NCI-H226 (cell line): Measurements from ENCODE around the gene MYCBPAP.
A peak's percentile ranks its signal among the peaks of the same experiment; 100 is the strongest.

Source experiments
- DNase-seq: peaks from one replicate; pipeline ENCODE4 v3.0.0-alpha.2; 2015

The MYCBPAP gene

DNA sequence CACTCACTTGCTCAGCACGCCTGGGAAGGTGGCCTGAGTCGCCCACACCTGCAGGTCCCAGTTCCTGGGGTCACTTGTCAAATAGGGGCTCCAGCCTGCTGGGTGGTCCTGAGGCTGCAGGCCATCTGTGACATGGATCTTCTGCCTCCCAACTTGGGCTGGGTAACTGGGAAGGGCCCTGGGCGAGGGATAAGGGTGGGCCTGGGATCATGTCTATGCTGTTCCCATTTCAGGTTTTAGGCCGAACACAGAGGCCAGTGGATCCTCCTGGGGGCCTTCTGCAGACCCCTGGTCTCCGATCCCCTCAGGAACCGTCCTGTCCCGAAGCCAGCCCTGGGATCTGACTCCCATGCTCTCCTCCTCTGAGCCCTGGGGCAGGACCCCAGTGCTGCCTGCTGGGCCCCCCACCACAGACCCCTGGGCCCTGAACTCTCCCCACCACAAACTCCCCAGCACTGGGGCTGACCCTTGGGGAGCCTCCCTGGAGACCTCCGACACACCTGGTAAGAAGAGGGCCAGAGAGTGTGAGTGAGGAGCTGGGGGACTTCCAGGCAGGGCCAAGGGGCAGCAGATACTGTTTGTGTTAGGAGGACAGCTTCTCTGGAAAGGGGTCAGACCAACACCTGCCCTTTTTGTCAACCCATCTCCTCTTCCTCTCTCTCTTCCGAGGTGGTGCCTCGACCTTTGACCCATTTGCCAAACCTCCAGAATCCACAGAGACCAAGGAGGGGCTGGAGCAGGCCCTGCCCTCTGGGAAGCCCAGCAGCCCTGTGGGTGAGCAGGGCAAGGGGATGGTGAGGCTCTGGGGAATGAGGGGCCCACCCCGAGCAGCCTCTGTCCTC, 32.5 kb downstream of the MYCBPAP start:
- DNase-seq, result no peak

DNA sequence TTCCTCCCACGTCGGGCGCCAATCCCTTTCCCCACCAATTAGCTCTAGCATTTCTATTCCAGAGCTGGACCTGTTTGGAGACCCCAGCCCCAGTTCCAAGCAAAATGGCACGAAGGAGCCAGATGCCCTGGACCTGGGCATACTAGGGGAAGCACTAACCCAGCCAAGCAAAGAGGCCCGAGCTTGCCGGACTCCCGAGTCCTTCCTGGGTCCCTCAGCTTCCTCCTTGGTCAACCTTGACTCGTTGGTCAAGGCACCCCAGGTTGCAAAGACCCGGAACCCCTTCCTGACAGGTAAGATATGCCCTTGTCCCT, 33.1 kb downstream of the MYCBPAP start:
- DNase-seq, result no peak

DNA sequence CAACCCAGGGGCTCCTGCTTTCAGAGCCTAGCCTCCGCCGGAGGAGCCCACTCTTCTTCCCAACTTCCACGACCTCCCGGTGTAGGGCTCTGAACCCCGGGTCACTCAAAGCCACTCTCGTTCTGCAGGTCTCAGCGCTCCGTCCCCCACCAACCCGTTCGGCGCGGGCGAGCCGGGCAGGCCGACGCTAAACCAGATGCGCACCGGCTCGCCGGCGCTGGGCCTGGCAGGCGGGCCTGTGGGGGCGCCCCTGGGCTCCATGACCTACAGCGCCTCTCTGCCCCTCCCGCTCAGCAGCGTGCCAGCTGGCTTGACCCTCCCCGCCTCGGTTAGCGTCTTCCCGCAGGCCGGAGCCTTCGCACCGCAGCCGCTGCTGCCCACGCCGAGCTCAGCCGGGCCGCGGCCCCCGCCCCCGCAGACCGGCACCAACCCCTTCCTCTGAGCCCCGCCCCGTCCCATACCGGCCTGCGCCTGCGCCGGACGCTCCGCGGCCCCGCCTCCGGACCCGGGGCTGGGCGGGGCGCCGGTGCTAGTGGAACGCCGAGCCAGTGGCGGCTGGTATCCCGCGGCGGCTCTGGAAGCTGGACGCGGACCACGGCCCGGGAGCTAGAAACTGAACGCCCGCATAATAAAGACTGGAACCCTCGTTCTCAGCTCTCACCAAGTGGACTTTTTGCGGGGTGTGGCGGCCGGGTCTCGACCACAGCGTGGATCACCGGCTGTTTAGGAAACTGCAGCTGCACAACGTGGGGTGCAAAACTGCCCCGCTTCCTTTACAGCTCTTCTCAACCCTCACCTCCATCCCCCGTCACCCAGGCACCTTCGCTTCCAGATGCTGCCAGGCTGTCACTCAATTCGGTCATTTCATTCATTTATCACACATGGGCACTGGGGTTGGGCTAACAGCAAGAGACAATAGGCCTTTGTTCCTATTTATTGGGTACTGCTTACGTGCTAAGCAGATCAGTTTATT, 33.8 kb downstream of the MYCBPAP start:
- peak; percentile 69 for DNase-seq

DNA sequence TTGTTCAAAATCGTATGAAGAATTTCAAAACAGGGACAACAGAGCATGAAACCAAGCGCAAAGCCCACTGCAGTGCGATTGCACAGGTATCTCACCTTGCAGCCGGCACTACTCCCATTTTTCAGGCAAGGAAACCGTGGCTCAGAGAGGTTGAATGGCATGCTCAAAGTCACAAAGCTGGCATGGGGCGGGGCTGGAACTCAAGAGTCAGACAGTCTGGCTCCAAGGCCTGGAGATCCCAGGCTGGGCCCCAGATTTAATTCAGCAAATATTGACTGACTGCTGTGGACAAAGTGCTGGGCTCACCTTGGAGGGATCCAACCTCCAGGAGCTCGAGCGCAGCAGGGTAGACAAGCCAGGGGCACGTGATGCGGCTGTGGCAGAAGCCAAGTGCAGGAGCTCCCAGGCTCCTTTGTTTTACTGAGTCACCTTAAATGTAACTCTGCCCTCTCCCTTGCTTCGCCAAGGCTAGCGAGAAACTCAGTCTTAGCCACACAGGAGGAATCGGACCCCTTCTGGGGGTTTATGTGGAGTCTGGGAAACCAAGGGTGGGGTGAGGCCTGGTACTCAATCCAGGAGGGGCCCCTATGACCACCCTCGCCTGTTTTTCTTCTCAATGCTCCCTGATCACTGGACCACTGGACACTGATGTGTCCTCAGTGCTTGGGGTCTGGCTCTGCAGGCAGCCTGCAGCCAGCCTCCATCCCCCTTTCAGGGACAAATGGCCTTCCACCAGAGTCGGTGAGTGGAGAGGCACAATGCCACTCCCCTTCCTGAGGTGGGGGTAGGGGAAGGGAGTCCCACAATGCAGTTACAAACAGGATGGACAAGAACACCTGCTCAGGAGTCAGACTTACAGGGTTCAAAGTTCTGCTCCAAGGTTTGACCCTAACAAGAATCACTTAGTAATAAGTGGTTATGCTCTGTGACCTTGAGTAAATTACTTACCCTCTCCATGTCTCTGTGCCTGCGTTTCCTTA, 34.8 kb downstream of the MYCBPAP start:
- no peak for DNase-seq

DNA sequence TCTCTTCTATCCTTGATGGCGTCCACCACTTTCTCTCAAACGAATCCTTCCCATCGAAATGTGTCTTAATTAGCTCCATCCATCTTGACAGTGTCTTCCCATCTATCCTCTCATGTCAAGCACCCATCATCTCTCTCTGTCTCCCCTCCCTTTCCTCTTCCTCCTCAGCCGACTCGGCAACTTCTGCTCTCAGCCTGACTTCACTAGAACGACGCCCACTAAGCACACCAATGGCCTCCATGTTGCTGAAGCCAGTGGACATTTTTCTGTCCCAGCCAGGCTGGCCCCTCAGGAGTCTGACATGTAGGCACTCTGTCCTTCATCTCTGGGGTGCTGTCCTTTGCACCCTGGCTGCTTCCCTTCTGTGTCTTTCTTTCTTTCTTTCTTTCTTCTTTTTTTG, 36.3 kb downstream of the MYCBPAP start:
- no peak for DNase-seq

DNA sequence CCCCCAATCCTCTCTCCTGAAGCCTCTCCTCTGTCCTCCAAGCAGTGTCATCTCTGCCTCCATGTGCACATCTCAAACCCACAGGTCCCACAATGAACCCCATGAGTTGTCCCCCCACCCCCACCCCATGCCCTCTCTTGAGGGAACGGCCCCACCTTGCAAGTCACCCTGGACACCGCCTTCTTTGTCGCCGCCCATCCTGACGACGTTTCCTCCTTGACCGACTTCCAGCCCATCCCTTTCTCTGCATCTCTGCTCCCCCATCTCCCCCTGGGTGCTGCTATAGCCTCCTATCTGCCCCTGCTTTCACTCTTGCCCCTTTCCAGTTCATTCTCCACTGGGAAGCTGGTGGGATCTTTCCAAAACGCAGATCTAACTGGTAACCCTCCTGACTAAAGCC, 37.1 kb downstream of the MYCBPAP start:
- DNase-seq, result no peak

DNA sequence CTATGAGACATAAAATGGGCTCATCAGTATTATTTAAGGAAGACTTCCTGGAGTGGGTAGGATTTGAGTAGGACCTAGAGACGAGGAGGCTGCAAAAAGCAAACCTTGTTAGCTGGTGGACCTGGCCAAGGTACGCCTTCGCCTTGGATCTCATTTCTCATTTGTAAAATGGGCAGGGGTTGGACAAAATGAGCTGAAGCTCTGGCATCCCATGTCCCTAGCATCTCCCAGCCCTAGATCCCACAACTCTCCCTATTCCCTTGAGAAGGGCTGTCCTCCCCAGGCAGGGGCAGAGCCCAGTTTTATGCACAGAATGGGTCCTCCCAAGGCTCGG, 38.4 kb downstream of the MYCBPAP start:
- no peak for DNase-seq

DNA sequence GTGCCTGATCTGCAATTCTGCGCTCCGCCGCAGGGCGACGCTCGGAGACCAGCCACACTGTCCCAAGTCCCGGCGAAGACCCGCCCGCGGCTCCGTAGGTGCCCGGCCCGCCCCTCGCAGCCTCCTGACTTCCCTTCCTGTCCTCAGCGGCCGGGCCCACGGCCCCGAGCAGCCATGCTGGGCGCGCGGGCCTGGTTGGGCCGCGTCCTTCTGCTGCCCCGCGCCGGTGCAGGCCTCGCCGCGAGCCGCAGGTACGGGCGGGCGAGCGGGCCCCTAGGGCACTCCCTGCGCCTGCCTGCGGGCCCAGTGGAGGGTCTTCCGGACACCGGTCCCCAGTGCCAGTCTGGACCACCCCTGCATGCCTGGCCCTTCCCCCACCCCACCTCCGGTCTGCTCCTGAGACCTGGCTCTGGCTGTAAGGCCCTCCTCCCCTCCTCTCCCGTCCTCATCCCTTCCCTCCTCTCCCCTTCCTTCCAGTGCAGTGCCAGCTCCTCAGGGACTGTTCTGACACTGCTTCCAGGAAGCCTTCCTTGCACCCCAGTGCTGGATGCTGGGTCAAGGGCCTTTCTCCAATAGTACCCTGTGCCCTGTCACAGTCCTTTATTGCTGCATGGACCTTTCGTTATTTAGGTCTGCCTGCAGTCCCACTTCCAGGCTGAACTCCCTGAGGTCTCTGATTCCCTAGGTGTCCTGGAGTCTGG, 38.9 kb downstream of the MYCBPAP start, which contains the start of gene SPATA20:
SPATA20 (plus strand) TSS at position 140 of the 701 bp plus-strand sequence; CDS start at position 175, 35 bp downstream.
- peak; percentile 87 for DNase-seq

DNA sequence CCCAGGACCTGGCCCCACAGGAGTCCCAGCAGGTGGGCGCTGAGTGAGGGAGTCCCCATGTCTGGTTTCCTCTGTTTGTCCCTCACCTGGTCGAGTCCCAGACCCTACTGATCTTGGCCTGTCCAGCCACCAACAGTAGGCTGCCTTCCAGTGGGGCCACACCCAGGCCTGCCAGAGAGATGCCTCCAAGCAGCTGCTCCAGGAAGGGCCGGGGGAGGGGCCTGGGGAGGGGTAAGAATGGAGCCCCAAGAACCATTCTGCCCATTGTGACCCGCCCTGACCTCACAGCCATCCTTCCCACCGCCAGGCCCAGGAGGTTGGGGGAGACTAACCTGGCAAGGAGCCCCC, 39.5 kb downstream of the MYCBPAP start:
- no peak for DNase-seq

DNA sequence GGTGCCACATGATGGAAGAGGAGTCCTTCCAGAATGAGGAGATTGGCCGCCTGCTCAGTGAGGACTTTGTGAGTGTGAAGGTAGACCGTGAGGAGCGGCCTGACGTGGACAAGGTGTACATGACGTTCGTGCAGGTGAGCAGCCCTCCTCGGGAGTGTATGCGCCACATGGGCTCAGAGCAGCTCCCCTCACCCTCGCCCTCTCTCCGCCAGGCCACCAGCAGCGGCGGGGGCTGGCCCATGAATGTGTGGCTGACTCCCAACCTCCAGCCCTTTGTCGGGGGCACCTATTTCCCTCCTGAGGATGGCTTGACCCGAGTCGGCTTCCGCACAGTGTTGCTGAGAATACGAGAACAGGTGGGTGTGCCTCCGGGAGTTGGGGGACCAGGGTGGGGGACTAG, 40.6 kb downstream of the MYCBPAP start:
- no peak for DNase-seq

DNA sequence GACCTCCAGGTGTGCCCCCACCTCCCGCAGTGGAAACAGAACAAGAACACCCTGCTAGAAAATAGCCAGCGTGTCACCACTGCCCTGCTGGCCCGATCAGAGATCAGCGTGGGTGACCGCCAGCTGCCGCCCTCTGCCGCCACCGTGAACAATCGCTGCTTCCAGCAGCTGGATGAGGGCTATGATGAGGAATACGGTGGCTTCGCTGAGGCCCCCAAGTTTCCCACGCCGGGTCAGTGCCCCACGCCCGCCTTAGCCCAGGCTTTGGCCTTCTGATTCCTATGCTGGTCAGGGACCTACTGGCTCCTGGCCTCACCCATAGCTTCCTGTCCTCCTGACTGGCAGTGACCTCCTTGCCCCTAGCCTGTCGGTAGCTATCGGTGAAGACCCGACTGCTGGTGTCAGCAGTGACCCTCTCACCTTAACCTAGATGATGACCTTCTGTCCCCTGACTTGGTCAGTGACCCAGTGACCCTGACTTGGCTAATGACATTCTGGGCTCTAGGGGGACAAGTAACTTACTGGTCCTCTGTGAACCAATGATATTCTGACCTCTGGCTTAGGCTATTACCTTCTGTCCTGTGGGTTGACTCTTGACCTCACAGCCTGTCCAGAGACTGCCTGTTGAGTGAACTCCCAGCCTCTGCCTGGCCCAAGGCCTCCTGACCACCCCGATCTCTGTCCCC, 41.2 kb downstream of the MYCBPAP start:
- DNase-seq, result no peak

DNA sequence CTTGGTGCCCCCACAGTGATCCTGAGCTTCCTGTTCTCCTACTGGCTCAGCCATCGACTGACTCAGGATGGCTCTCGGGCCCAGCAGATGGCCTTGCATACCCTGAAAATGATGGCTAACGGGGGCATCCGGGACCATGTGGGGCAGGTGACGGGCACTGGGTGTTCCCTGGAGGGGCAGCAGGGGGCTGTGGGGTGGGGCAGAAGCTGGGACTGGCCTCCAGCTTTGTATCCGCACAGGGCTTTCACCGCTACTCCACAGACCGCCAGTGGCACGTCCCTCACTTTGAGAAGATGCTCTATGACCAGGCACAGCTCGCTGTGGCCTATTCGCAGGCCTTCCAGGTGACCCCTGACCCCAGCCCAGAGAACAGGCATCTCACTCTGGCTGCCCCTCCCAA, 41.7 kb downstream of the MYCBPAP start:
- DNase-seq, result no peak

DNA sequence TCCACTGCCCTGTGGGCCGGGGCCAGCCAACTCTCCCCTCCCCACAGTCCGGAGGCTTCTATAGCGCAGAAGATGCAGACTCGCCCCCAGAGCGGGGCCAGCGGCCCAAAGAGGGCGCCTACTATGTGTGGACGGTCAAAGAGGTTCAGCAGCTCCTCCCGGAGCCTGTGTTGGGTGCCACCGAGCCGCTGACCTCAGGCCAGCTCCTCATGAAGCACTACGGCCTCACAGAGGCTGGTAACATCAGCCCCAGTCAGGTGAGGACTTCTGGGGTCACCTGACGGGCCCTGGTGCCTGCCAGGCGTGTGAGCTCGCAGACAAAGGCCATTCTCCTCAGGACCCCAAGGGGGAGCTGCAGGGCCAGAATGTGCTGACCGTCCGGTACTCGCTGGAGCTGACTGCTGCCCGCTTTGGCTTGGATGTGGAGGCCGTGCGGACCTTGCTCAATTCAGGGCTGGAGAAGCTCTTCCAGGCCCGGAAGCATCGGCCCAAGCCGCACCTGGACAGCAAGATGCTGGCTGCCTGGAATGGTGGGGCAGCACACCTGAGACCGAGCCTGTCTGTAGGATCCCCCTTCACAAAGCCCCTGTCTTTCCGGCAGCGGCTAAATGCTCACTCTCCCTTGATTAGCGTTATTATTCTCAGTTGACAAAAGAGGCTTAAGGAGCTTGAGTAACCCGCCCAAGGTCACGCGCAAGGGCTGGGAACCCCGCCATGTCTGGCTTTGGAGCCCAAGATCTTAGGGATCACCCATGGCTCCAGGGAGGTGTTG, 42.6 kb downstream of the MYCBPAP start:
- DNase-seq, result peak; percentile 51

DNA sequence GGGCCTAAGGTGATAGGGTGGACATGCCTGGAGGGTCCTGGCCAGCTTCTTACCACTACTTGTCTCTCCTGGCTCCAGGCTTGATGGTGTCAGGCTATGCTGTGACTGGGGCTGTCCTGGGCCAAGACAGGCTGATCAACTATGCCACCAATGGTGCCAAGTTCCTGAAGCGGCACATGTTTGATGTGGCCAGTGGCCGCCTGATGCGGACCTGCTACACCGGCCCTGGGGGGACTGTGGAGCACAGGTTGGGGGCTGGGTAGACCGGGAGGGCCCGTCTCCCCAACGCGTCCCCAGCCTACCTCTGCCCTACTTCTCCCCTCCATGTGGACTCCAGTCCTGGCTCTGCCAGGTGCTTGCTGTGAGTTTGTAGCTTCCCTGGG, 43.2 kb downstream of the MYCBPAP start:
- no peak for DNase-seq

DNA sequence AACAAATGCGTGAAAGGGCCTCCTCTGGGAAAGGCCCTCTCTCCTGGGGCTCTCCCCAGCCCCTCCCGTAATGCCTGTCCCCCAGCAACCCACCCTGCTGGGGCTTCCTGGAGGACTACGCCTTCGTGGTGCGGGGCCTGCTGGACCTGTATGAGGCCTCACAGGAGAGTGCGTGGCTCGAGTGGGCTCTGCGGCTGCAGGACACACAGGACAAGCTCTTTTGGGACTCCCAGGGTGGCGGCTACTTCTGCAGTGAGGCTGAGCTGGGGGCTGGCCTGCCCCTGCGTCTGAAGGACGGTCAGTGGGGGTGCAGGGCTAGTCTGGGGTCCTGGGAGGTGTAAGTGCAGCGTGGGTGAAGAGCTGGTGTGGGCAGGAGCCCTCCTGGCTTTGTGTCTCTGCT, 43.6 kb downstream of the MYCBPAP start:
- no peak for DNase-seq

DNA sequence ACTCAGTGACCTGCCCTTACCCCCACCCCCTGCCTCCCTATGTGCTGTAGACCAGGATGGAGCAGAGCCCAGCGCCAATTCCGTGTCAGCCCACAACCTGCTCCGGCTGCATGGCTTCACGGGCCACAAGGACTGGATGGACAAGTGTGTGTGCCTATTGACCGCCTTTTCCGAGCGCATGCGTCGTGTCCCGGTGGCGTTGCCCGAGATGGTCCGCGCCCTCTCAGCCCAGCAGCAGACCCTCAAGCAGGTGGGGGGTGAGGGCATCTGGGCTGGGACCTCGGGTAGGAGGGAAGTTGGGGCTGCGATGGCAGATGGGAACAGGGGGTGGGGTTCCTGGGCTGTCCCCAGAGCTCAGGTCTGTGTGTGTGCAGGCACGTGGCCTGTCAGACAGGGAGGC, 46.0 kb downstream of the MYCBPAP start:
- no peak for DNase-seq

DNA sequence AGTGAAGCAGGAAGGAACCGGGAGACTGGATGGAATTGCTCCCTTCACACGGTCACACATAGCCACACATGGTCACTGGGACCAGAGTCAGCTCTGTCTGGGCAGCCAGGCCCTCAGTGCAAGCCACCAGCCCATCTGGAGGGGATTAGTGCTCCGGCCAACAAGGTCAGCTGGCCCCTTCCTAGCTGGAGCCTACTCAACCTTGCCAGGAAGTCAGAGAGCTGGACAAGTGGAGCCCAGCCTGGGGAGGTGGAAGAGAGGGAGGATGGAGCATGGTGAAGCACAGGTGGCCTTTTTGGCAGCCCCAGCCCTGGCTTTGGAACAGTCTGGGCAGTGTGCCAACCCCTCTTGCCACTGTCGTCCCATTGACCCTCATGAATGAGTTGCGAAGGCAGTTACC, 48.6 kb downstream of the MYCBPAP start:
- DNase-seq, result no peak

DNA sequence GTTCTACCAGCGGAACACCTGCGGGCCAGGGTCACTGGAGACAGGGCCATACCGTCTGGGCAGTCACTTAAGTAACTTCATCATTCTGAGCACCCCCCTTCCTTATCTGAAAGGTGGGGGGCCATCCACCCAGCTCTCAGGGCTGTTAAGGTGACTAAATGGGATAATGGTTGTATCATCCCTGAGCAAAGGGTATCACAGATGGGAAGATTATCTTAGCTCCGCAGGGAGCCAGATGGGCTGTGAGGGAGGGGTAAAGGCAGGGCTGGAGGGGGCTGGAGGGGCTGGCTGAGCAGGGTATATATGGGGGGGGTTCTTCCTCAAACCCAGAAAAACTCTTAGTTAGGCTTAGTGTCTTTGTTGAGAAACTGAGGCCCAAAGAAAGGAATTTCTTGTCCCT, 49.4 kb downstream of the MYCBPAP start:
- no peak for DNase-seq

DNA sequence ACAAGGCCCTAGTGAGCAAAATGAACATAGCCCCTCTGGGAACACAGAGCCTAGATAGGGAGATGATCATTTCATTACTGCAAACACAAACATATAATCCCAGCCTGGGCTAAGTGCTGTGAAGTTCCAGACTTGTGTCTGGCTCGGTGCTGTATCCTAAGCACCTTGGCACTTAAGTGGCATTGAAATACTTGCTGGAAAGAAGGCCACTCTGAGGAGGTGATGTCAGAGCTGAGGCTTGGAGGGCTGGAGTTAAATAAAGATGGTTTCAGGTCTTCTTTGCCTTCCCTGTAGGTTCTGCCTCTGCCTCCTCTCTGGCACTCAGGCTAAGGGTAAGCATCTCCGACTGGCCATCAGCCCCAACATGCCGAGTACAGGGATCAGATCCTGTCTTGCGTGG, 49.9 kb downstream of the MYCBPAP start:
- no peak for DNase-seq

DNA sequence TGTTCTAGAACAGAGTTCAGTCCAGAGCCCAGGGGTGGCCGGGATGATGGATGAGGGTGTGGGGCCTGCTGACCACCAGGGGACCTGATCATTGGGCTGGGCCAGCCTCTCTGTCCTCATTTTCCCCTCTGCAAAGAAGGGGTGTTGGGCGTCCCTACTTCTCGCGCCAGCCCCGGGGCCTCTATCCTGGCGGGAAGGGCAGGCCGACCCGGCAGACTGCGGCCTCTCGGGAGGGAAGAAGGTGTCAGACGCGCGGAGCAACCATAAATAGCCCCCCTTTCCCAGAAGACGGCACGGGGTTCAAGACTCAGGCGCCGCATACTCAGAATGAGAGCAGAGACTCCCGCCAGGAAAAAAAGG, 50.3 kb downstream of the MYCBPAP start:
- DNase-seq, result no peak
